Measurements from ENCODE around the gene DDN. TPM values are rescaled to one million over a fixed set of nuclear protein-coding genes. Genes with fewer than 3 reads are reported as not detected.

DDN gene
- total RNA-seq = under 1 TPM in 2 of 4 donors, not detected in 2; 0.27 to 0.28 TPM

- H3K4me3 ChIP-seq = peak within 1 kb of the TSS; percentile 40 to 64 (median 54)
- TF ChIP-seq POLR2A (IDR thresholded peaks at IDR 0.05) = no peak
- TF ChIP-seq CTCF (IDR thresholded peaks at IDR 0.05) = no peak
- H3K4me1 ChIP-seq = peaks cover 0 to 42% (median 33%) of the 10 kb centered on the region in 4 donors
- no peak for DNase-seq
- peaks cover 0 to 35% (median 0%) of the 10 kb centered on the region in 3 donors for H3K36me3 ChIP-seq
- H3K27ac ChIP-seq = peak within 1 kb of the TSS in 1 of 4 donors; percentile 49
- peaks cover 0 to 20% of the 10 kb centered on the region in 2 donors for H3K27me3 ChIP-seq
- no peaks in the 10 kb centered on the region for H3K9me3 ChIP-seq
These were observed at the start of gene DDN for GRCh38 chr12:48999371-49000131. Gene DDN, minus strand, starts transcription at chr12:48999375. Its CDS starts 88 bp downstream, at chr12:48999287.

GRCh38 chr12:49048953-49049352, 49.8 kb upstream of the DDN start:
- H3K27me3 ChIP-seq = no peaks in the 10 kb centered on the region
- peaks cover 0 to 100% (median 2%) of the 10 kb centered on the region in 3 donors for H3K36me3 ChIP-seq
- peak in 1 of 3 donors; percentile 10 for DNase-seq
- no peak overlapping the region for H3K4me3 ChIP-seq
- no peak overlapping the region for H3K27ac ChIP-seq
- no peaks in the 10 kb centered on the region for H3K9me3 ChIP-seq
- TF ChIP-seq POLR2A (IDR thresholded peaks at IDR 0.05) (no peak), CTCF (IDR thresholded peaks at IDR 0.05) (no peak)
- H3K4me1 ChIP-seq = no peaks in the 10 kb centered on the region

- Histone ChIP-seq H3K36me3 (peaks cover 0 to 100% (median 2%) of the 10 kb centered on the region in 3 donors), H3K27me3 (no peaks in the 10 kb centered on the region), H3K27ac (no peak overlapping the region), H3K4me3 (no peak overlapping the region), H3K4me1 (no peaks in the 10 kb centered on the region), H3K9me3 (no peaks in the 10 kb centered on the region)
- DNase-seq = peak in 1 of 3 donors; percentile 43
- TF ChIP-seq POLR2A (IDR thresholded peaks at IDR 0.05) = no peak
These were observed 47.1 kb upstream of the DDN start for GRCh38 chr12:49046129-49046895.

GRCh38 chr12:49044660-49045059, 45.5 kb upstream of the DDN start:
- H3K4me3 ChIP-seq = no peak overlapping the region
- no peak for DNase-seq
- H3K9me3 ChIP-seq = no peaks in the 10 kb centered on the region
- no peaks in the 10 kb centered on the region for H3K27me3 ChIP-seq
- TF ChIP-seq POLR2A (IDR thresholded peaks at IDR 0.05) (no peak), CTCF (IDR thresholded peaks at IDR 0.05) (no peak)
- peaks cover 0 to 100% (median 2%) of the 10 kb centered on the region in 3 donors for H3K36me3 ChIP-seq
- no peak overlapping the region for H3K27ac ChIP-seq
- no peaks in the 10 kb centered on the region for H3K4me1 ChIP-seq

- Histone ChIP-seq H3K9me3 (no peaks in the 10 kb centered on the region), H3K27ac (no peak overlapping the region), H3K27me3 (no peaks in the 10 kb centered on the region), H3K4me1 (no peaks in the 10 kb centered on the region), H3K36me3 (peaks cover 0 to 100% (median 0%) of the 10 kb centered on the region in 3 donors), H3K4me3 (no peak overlapping the region)
- peak; percentile 61 to 80 (median 76) for DNase-seq
- TF ChIP-seq POLR2A (IDR thresholded peaks at IDR 0.05) = no peak
- peak; percentile 19 to 71 (median 54) for TF ChIP-seq CTCF (IDR thresholded peaks at IDR 0.05)
These were observed 44.7 kb upstream of the DDN start for GRCh38 chr12:49043856-49044258.

GRCh38 chr12:49043241-49043640, 44.1 kb upstream of the DDN start:
- Histone ChIP-seq H3K9me3 (no peaks in the 10 kb centered on the region), H3K4me3 (no peak overlapping the region), H3K27ac (no peak overlapping the region), H3K27me3 (no peaks in the 10 kb centered on the region), H3K36me3 (peaks cover 0 to 100% (median 0%) of the 10 kb centered on the region in 3 donors), H3K4me1 (no peaks in the 10 kb centered on the region)
- no peak for TF ChIP-seq CTCF (IDR thresholded peaks at IDR 0.05)
- no peak for TF ChIP-seq POLR2A (IDR thresholded peaks at IDR 0.05)
- DNase-seq = no peak

All from Peyer's patch (tissue), 4 donors.